HCT116 (cell line): ENCODE results near the gene HDLBP. TPM values are rescaled to one million over a fixed set of nuclear protein-coding genes. Genes with fewer than 3 reads are reported as not detected.

Source experiments
- ATAC-seq: fragments of 200-7000 bp; cut with Tn5 transposase; 2 replicates; pipeline ENCODE4 v1.9.1; 2020; ENCODE audit warnings: mild to moderate bottlenecking, moderate library complexity
- BruUV-seq: library from RNA; stranded (reverse); fragments of 400-500 nt; replicated peaks from 2 replicates; lab custom pipeline; 2021; lab: Mats Ljungman, UMichigan
- CTCF ChIA-PET: fragments of 300-600 bp; sonication (Branson Sonifier 250); formaldehyde crosslinking; loops from one replicate; lab custom pipeline; 2021; ENCODE audit warnings: antibody characterized with exemption; lab: Charles Lee
- POLR2A ChIA-PET: fragments of 300-600, 350-600 bp; sonication (Branson Sonifier 250); formaldehyde crosslinking; loops from one replicate; lab custom pipeline; 2021; ENCODE audit warnings: antibody characterized with exemption; lab: Charles Lee
- RAD21 ChIA-PET, 2 experiments: fragments of 300-600 bp; sonication (Branson Sonifier 250); formaldehyde crosslinking; loops; one replicate each; lab custom pipeline; 2023; ENCODE audit warnings: low total read pairs in 2 of 2; ENCODE audit not compliant: uncharacterized antibody in 2 of 2, unreplicated experiment in 2 of 2, low non-redundant PET in 1 of 2; lab: Charles Lee
- DNase-seq: peaks from one replicate; pipeline ENCODE4 v3.0.0-alpha.2; 2010; ENCODE audit warnings: low read depth, low spot score
- H2AFZ ChIP-seq: fragments of 200-600 bp; shearing (Covaris generic), sonication (generic); 2 replicates; pipeline ENCODE4 v1.6.1; 2017; ENCODE audit warnings: low read depth, mixed run types, mixed read lengths, antibody characterized with exemption, low read length; ENCODE audit not compliant: poor library complexity, severe bottlenecking
- H3K27ac ChIP-seq: 2 replicates; pipeline ENCODE4 v1.5.1; 2012; ENCODE audit warnings: low read depth, low read length
- H3K27me3 ChIP-seq: fragments of 200-600 bp; sonication (generic); 2 replicates; pipeline ENCODE4 v1.6.1; 2016; ENCODE audit warnings: mixed run types, low read length, mixed read lengths; ENCODE audit not compliant: insufficient read depth
- H3K36me3 ChIP-seq, 2 experiments: fragments of 200-500 bp in 1 of 2; fragments of 200-600 bp in 1 of 2; sonication (Bioruptor generic) in 1 of 2; sonication (generic) in 1 of 2; 2 replicates each; pipeline versions ENCODE4 v1.5.1 to v1.6.1; 2014 to 2016; ENCODE audit warnings: low read length in 2 of 2, inconsistent platforms in 1 of 2, mixed read lengths in 1 of 2, mixed run types in 1 of 2; ENCODE audit not compliant: insufficient read depth in 2 of 2, control insufficient read depth in 1 of 2
- H3K4me1 ChIP-seq, 2 experiments: fragments of 200-600 bp in 1 of 2; sonication (generic) in 1 of 2; 2 replicates each; pipeline versions ENCODE4 v1.5.1 to v1.6.1; 2012 to 2017; ENCODE audit warnings: low read length in 2 of 2, inconsistent platforms in 1 of 2, mild to moderate bottlenecking in 1 of 2, mixed read lengths in 1 of 2, mixed run types in 1 of 2, moderate library complexity in 1 of 2; ENCODE audit not compliant: insufficient read depth in 2 of 2, control insufficient read depth in 1 of 2
- H3K4me2 ChIP-seq: fragments of 200-600 bp; sonication (generic); 2 replicates; pipeline ENCODE4 v1.6.1; 2017; ENCODE audit warnings: mixed run types, low read length, mixed read lengths
- H3K4me3 ChIP-seq, 2 experiments: fragments of 200-600 bp in 1 of 2; sonication (generic) in 1 of 2; replicated peaks in 1 of 2; 2 replicates each; pipeline ENCODE4 v1.5.1; 2011 to 2016; ENCODE audit warnings: low read length in 2 of 2, control low read depth in 1 of 2, low read depth in 1 of 2, mild to moderate bottlenecking in 1 of 2, mixed read lengths in 1 of 2, mixed run types in 1 of 2
- H3K79me2 ChIP-seq: fragments of 200-600 bp; sonication (generic); 2 replicates; pipeline ENCODE4 v1.6.1; 2017; ENCODE audit warnings: mild to moderate bottlenecking, mixed run types, low read length, moderate library complexity, mixed read lengths; ENCODE audit not compliant: insufficient read depth
- H3K9ac ChIP-seq: fragments of 200-600 bp; sonication (generic); 2 replicates; pipeline ENCODE4 v1.6.1; 2016; ENCODE audit warnings: low read length, mixed read lengths
- H3K9me2 ChIP-seq: fragments of 200-600 bp; sonication (generic), shearing (Covaris generic); 2 replicates; pipeline ENCODE4 v1.6.1; 2017; ENCODE audit warnings: mixed run types, mild to moderate bottlenecking, moderate library complexity; ENCODE audit not compliant: insufficient read depth
- H3K9me3 ChIP-seq, 2 experiments: fragments of 200-500 bp in 1 of 2; fragments of 200-600 bp in 1 of 2; sonication (Bioruptor generic) in 1 of 2; sonication (generic) in 1 of 2; 2 replicates each; pipeline ENCODE4 v1.6.1; 2014 to 2017; ENCODE audit warnings: low read length in 2 of 2, mixed read lengths in 2 of 2, inconsistent platforms in 1 of 2, low read depth in 1 of 2, mild to moderate bottlenecking in 1 of 2, mixed run types in 1 of 2, moderate library complexity in 1 of 2; ENCODE audit not compliant: control insufficient read depth in 1 of 2, insufficient read depth in 1 of 2
- H4K20me1 ChIP-seq: fragments of 200-600 bp; sonication (generic), shearing (Covaris generic); 2 replicates; pipeline ENCODE4 v1.6.1; 2017; ENCODE audit warnings: mixed run types, mild to moderate bottlenecking, moderate library complexity; ENCODE audit not compliant: insufficient read depth
- CBX3 ChIP-seq: IDR thresholded peaks from 2 replicates; pipeline ENCODE4 v1.6.1; 2012; ENCODE audit warnings: low read depth
- EZH2 ChIP-seq: fragments of 200-600 bp; sonication (generic); IDR thresholded peaks from 2 replicates; pipeline ENCODE4 v1.6.1; 2017; ENCODE audit warnings: antibody characterized with exemption, mixed run types
- FOSL1 ChIP-seq: IDR thresholded peaks from 2 replicates; pipeline ENCODE4 v1.6.1; 2012; ENCODE audit warnings: low read depth
- JUND ChIP-seq: IDR thresholded peaks from 2 replicates; pipeline ENCODE4 v1.6.1; 2012
- MAX ChIP-seq: IDR thresholded peaks from 2 replicates; pipeline ENCODE4 v1.6.1; 2012
- POLR2A ChIP-seq: IDR thresholded peaks from 2 replicates; pipeline ENCODE4 v1.7.0; 2011; ENCODE audit warnings: borderline replicate concordance; ENCODE audit not compliant: insufficient read depth, insufficient read length; ENCODE audit errors: extremely low read depth
- RAD21 ChIP-seq: IDR thresholded peaks from 2 replicates; pipeline ENCODE4 v1.6.1; 2012; ENCODE audit warnings: low read depth, mild to moderate bottlenecking
- SIN3A ChIP-seq: IDR thresholded peaks from 2 replicates; pipeline ENCODE4 v1.6.1; 2012; ENCODE audit warnings: low read depth
- SP1 ChIP-seq: IDR thresholded peaks from 2 replicates; pipeline ENCODE4 v1.6.1; 2012; ENCODE audit warnings: low read depth
- ZBTB33 ChIP-seq: IDR thresholded peaks from 2 replicates; pipeline ENCODE4 v1.6.1; 2011; ENCODE audit warnings: mild to moderate bottlenecking, low read length, moderate library complexity; ENCODE audit not compliant: insufficient replicate concordance; ENCODE audit errors: extremely low read depth
- ZFX ChIP-seq: fragments of 450-650 bp; IDR thresholded peaks from 2 replicates; pipeline ENCODE4 v1.6.1; 2017
- intact Hi-C: fragments of 100-400 bp; cut with micrococcal nuclease; formaldehyde crosslinking; loops from 2 replicates; pipeline ENCODE4 v1.10.0; 2022
- total RNA-seq: library from RNA; stranded (reverse); gene quantifications from one replicate; pipeline ENCODE4 v1.2.1, GENCODE V29; 2021; ENCODE audit not compliant: unreplicated experiment
- TF ChIP-seq, protein P1 (sequence below): IDR thresholded peaks from 2 replicates; pipeline ENCODE4 v1.6.1; 2012
- TF ChIP-seq, protein P2 (sequence below): IDR thresholded peaks from 2 replicates; pipeline ENCODE4 v1.6.1; 2012; ENCODE audit warnings: low read depth

The HDLBP gene
- total RNA-seq, 1 experiment from 2014 or later: 462 TPM

- no peak overlapping the region for H3K4me3 ChIP-seq
- intact Hi-C loops: no loop called here
- H3K9ac ChIP-seq: no peak overlapping the region
- H3K79me2 ChIP-seq: no peaks in the 10 kb centered on the region
- H3K4me2 ChIP-seq: no peak overlapping the region
- no peaks in the 10 kb centered on the region for H4K20me1 ChIP-seq
- ChIA-PET POLR2A (no interaction called here), CTCF (no interaction called here), RAD21 (no interaction called here)
- H3K27me3 ChIP-seq: no peaks in the 10 kb centered on the region
- TF ChIP-seq FOSL1 (no peak), SIN3A (no peak), SP1 (no peak), MAX (no peak), CBX3 (no peak), EZH2 (no peak), JUND (no peak), RAD21 (no peak), ZBTB33 (no peak), POLR2A (no peak), ZFX (no peak)
- TF ChIP-seq, protein P1, sequence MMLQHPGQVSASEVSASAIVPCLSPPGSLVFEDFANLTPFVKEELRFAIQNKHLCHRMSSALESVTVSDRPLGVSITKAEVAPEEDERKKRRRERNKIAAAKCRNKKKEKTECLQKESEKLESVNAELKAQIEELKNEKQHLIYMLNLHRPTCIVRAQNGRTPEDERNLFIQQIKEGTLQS: no peak
- TF ChIP-seq, protein P2, sequence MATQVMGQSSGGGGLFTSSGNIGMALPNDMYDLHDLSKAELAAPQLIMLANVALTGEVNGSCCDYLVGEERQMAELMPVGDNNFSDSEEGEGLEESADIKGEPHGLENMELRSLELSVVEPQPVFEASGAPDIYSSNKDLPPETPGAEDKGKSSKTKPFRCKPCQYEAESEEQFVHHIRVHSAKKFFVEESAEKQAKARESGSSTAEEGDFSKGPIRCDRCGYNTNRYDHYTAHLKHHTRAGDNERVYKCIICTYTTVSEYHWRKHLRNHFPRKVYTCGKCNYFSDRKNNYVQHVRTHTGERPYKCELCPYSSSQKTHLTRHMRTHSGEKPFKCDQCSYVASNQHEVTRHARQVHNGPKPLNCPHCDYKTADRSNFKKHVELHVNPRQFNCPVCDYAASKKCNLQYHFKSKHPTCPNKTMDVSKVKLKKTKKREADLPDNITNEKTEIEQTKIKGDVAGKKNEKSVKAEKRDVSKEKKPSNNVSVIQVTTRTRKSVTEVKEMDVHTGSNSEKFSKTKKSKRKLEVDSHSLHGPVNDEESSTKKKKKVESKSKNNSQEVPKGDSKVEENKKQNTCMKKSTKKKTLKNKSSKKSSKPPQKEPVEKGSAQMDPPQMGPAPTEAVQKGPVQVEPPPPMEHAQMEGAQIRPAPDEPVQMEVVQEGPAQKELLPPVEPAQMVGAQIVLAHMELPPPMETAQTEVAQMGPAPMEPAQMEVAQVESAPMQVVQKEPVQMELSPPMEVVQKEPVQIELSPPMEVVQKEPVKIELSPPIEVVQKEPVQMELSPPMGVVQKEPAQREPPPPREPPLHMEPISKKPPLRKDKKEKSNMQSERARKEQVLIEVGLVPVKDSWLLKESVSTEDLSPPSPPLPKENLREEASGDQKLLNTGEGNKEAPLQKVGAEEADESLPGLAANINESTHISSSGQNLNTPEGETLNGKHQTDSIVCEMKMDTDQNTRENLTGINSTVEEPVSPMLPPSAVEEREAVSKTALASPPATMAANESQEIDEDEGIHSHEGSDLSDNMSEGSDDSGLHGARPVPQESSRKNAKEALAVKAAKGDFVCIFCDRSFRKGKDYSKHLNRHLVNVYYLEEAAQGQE: no peak
- H3K4me1 ChIP-seq: no peaks in the 10 kb centered on the region
- no peaks in the 10 kb centered on the region for H3K9me3 ChIP-seq
- no TSS peak for BruUV-seq
- ATAC-seq (no peak), DNase-seq (no peak)
- H2AFZ ChIP-seq: no peak overlapping the region
- no peak overlapping the region for H3K27ac ChIP-seq
- no peaks in the 10 kb centered on the region for H3K36me3 ChIP-seq
- H3K9me2 ChIP-seq: no peaks in the 10 kb centered on the region
Measured at GRCh38 chr2:241182126-241182525, 133.3 kb downstream of the HDLBP start.
